Germinal center (tissue), 1 donor: ENCODE results near the gene INTS4.
"Not testable (repeated sequence)": the region's sequence is repeated elsewhere in the genome, so short reads cannot be mapped to it uniquely, and the experiment has no call there.

Source experiments
- DNase-seq: peaks from one replicate; pipeline ENCODE4 v3.0.0; 2012; ENCODE audit warnings: mixed read lengths, low spot score

Gene INTS4, protein sequence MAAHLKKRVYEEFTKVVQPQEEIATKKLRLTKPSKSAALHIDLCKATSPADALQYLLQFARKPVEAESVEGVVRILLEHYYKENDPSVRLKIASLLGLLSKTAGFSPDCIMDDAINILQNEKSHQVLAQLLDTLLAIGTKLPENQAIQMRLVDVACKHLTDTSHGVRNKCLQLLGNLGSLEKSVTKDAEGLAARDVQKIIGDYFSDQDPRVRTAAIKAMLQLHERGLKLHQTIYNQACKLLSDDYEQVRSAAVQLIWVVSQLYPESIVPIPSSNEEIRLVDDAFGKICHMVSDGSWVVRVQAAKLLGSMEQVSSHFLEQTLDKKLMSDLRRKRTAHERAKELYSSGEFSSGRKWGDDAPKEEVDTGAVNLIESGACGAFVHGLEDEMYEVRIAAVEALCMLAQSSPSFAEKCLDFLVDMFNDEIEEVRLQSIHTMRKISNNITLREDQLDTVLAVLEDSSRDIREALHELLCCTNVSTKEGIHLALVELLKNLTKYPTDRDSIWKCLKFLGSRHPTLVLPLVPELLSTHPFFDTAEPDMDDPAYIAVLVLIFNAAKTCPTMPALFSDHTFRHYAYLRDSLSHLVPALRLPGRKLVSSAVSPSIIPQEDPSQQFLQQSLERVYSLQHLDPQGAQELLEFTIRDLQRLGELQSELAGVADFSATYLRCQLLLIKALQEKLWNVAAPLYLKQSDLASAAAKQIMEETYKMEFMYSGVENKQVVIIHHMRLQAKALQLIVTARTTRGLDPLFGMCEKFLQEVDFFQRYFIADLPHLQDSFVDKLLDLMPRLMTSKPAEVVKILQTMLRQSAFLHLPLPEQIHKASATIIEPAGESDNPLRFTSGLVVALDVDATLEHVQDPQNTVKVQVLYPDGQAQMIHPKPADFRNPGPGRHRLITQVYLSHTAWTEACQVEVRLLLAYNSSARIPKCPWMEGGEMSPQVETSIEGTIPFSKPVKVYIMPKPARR

DNA sequence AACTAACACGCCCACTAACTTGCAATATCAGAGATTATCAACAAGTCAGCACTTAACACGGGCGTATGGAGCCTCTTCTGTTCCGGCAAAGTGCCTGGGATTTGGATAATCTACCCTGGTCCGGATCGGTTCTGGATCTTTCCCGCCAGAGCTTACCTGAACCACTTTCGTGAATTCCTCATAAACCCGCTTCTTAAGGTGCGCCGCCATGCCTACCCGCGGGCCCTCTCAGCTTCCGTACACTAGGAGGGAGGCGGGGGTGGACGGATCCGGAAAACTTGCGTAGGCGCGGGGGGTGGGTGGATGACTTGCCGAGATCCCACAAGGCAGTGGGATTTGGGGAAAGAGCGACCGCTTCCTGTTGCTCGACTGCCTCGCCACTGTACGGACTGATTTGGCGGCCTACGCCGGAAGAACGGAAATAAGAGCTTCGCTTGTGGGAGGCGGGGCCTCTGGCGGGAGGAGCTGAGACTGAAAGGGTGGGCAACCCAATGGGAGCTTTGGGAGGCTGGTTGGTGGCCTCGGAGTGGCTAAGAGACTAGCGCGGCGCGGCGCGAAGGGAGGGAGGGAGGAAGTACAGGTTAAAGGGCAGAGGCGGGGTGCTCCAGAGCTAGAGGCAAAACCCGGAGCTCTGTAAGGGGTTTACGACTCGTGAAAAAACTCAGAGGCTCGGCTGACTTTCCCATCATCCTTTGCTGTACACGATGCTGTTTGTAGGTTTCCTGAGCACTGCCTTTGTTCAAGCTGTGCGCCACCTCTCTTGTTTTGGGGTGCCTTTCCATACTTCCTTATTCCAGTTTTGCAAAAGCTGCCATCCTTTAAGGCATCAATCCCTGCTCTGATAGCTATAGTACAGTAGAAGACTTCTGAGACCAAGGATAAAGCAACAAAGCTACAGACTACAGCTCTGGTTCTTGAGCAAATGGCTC is at the start of gene INTS4:
Gene INTS4, minus strand, starts transcription at position 235 of the 929 bp plus-strand sequence. Its CDS starts 25 bp downstream, at position 210.
- peak; percentile 96 for DNase-seq

DNA sequence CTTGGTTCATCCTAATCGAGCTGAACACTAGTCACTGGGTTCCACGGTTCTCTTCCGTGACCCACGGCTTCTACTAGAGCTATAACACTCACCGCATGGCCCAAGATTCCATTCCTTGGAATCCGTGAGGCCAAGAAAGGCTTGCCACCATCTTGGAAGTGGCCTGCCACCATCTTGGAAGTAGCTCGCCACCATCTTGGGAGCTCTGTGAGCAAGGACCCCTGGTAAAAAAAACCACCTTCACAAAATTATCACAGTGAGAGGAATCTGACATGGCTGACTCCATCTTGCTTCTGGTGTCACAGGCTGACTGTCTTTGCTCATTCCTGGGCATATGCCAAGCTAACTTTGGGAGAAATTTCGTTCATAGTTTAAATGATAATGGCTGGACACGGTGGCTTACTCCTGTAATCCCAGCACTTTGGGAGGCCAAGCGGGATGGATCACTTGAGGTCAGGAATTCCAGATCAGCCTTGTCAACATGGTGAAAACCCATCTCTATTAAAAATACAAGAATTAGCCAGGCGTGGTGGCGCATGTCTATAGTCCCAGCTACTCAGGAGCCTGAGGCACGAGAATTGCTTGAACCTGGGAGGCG is 47.5 kb upstream of the INTS4 start:
- DNase-seq = no peak

DNA sequence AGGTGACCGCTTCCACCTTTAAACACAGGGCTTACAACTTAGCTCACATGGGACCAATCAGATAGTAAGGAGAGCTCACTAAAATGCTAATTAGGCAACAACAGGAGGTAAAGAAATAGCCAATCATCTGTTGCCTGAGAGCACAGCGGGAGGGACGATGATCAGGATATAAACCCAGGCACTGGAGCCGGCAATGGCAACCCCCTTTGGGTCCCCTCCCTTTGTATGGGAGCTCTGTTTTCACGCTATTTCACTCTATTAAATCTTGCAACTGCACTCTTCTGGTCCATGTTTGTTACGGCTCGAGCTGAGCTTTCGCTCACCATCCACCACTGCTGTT is 46.9 kb upstream of the INTS4 start:
- DNase-seq = not testable (repeated sequence)

DNA sequence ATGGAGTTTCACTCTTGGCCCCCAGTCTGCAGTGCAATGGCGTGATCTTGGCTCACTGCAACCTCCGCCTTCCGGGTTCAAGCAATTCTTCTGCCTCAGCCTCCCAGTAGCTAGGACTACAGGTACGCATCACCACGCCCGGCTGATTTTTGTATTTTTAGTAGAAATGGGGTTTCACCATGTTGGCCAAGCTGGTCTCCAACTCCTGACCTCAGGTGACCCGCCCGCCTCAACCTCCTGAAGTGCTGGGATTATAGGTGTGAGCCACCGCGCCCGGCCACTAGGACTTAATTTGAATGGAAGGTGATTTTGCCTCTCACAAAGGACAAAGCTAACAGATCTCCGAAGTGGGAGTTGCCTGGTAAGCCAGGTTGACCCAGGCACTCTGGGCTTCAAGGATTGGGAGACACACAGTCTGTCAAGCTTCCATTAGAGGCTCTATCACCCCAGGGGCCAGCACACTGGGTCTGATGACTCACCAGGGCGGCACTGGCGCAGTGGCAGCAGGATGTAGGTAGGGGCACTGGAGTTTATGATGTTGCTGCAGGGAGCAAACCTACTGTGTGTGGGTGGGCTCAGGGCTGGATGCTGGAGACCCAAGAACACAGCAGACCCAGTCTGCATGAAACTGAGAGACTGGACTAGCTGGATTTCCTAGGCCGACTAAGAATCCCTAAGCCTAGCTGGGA is 46.4 kb upstream of the INTS4 start:
- no peak for DNase-seq

DNA sequence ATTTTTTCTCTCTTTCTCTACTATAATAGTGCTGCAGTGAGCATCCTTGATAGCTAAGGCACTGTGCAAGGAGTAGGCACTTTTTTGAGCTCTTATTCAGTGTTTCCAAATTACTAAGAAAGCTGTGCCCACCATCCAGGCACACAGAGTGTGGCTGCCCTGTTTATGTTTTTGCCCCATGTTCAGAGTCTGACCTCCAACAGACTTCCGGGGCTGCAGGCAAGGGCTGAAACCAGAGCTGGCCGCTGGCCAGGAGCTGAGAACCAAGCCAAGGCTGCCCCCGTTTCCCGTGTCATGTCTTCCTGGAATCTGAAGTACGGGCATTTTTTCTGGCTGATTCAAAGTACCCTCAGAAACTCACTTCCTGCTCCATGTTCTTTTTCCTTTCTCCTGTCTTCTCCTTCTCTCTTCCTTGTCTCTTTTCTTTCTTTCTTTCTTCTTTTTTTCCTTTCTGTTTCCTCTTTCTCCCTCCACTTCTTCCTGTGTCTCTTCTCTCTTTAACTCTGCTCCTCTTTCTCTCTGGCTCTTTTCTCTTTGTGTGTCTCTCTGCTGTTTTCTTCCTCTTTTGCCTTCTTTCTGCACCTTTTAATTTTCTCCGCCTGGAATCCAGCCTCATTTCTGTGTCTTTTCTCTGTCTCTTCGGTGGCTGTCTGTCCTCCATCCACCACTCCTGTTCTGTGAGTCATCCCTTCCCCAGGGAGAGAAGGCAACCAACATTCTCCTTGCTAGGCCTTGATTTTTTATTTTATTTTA is 45.6 kb upstream of the INTS4 start:
- no peak for DNase-seq

DNA sequence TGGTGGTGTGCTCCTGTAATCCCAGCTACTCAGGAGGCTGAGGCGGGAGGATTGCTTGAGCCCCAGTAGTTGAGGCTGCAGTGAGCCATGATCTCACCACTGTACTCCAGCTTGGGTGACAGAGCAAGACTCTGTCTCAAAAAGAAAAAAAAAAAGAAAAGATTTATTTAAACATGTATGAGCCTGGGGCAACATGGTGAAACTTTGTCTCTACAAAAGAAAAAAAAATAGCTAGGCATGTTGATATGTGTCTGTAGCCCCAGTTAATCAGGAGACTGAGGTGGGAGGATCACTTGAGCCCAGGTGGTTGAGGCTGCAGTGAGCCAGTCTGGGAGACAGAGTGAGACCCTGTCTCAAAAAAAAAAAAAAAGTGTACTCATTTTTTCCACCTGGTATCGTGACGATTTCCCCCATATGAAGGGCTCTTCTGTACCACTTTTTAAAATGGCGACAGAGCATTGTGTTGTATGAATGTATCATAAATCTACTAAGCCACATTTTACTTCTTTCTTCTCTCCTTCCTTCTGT is 45.0 kb upstream of the INTS4 start:
- no peak for DNase-seq

DNA sequence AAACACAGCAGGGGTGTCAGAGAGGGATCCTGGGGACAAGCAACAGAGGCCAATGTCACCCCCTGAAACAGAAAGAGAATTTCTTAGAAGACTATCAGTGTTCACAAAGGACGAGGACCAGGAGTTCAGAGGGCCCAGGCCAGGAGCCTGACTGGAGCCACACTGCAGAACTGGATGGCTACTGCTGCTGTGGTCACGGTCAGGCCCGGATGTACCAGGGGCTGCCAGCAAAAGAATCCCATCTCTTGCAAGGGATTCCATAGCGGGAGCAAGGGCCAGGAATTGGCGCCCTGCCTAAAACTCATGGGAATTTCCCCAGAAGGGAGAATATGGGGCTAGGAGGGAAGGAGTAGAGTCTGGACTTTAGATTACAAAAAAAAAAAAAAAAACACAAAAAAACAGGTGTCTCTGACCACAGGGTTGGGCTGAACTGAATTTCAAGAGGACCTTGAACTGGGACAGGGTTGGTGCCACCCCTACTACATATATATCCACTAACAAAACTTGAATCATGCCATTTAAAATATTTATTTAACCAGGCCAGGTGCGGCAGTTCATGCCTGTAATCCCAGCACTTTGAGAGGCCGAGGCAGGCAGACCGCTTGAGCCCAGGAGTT is 44.3 kb upstream of the INTS4 start:
- no peak for DNase-seq

DNA sequence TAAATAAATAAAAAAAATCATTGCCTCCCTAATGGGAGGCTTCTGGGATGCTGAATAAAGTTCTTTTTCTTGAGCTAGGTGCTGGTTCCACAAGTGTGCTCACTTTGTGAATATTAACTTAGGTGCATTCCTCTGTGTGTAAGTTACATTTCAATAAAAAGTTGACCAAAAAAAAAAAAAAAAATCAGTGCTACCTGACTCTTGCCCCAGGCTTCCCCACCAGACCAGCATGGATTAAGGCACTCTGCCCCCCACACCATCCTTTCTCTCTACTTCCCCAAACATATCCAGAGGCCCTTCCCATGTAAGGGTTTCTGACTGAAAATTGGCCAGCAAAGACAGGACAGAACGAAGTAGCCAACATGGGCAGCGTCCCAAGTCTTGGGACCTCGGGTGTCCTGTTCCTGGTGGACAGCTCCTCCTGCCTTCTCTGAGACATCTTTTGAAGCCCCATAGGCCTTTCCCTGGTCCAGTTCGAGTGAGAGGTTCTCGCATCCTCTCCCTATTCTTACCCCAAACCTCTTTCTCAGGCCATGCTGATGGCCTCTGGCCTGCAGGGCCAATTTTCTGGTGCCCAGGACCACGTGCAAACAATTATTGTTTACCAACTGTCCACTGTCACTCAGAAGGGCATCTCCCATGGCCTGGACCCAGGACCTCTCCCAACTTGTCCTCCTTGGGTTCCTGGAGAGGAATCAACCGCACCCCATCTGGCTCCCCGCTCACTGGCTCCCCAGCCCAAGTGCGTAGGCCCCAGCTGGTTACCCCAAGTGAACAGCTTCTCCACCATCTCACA is 43.6 kb upstream of the INTS4 start:
- DNase-seq = no peak

DNA sequence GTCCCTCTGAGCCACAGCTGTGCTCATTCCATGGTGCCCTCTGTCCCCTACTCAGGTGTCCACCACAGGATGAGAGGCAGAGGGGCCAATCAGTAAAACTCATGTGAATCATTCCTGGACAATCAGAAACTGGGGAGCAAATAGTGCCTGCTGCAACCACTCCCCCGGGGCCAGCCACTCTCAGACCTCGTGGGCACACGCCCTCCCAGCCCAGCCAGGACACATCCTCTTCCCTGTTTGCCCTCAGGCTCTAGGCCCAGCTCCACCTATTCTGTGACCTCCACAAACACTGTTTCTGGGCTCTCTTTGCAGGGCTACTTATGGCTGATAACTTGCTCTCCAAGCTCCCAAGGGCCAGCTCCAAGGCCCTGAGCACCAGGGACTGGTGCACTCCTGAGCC is 42.6 kb upstream of the INTS4 start:
- no peak for DNase-seq

DNA sequence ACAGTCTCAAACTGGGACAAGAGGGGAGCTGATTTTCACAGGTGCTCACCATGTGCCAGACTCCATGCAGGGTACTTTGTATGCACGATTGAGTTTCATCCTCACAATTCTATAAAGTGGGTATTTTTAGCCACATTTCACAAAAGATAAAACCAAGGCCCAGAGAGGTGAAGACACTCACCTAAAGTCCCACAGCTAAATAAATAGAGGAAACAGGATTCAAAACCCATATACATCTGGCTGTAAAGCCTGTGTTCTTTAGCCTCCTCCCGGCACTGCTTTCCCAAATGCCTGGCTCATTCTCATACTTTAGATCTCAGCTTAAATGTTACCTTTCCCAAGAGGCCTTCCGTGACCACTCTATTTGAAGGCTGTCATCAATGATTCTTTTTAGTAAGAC is 41.8 kb upstream of the INTS4 start:
- no peak for DNase-seq

DNA sequence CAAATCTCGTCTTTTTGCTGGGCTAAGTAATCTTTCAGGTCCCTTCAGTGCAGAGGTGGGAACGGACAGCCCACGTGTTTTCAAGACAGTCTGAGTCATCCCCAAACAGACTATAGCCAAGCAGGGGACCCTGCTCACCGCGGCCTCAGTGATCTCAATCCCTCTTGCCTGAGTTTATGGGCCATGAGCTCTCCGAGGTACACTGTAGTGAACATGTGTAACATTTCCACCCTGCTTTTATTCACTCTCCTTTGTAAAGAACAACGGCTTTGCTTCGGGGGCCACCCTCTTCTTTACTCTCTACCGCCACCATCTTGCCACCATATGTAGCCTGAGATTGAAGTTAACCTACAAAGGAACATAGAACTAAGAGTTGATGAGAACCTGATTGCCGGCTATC is 40.2 kb upstream of the INTS4 start:
- DNase-seq = no peak

DNA sequence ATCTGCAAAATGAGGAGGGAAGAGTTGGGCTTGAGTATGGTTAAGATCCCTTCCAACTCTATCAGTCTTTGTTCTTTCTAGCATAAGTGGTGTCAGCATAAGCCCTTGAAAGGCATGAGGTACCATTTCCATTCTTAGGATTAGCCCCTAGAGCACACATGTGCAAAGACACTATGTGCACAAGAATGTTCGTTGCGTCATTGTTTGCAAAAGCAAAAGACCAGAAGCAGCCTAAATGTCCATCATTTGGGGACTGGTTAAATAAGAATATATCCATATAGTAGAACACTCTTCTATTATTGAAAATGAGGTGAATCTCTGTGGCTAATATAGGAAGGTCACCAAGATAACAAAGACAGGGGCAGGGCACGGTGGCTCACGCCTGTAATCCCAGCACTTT is 38.6 kb upstream of the INTS4 start:
- DNase-seq = no peak

DNA sequence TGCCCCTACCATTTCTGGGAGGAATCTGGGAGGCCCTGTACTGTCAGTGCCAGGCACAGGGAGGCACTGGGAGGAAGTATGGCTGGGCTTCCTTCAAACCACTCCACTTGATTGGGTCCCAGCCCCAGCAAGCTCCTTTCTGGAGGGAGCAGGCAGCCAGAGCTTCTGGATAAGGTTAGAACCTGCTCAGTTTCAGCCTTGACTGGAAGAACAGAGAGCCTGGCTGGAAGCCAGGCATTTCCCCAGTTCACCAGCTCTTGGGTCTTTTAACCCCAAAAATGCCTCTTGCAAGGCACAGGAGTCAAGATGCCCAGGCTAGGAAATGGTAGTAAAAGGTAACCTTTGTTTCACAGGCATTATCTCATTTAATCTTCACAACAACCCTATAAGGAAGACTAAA is 37.6 kb upstream of the INTS4 start:
- DNase-seq = no peak

DNA sequence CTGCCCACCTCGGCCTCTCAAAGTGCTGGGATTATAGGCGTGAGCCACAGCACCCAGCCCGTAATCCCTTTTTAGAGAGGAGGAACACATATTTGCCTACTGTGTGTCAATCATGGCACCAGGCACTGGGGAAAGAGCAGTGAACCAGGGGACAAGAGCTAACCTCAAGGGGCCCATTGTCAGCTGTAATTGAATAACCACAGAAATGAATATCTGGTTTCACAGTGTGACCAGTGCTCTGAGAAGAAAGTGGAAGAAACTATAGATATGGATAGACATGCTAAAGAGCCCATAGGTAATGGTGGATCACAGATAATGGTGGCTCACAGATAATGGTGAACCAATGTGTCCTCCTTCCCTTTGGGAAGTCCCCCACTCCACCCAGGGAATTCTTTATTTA is 37.2 kb upstream of the INTS4 start:
- no peak for DNase-seq

DNA sequence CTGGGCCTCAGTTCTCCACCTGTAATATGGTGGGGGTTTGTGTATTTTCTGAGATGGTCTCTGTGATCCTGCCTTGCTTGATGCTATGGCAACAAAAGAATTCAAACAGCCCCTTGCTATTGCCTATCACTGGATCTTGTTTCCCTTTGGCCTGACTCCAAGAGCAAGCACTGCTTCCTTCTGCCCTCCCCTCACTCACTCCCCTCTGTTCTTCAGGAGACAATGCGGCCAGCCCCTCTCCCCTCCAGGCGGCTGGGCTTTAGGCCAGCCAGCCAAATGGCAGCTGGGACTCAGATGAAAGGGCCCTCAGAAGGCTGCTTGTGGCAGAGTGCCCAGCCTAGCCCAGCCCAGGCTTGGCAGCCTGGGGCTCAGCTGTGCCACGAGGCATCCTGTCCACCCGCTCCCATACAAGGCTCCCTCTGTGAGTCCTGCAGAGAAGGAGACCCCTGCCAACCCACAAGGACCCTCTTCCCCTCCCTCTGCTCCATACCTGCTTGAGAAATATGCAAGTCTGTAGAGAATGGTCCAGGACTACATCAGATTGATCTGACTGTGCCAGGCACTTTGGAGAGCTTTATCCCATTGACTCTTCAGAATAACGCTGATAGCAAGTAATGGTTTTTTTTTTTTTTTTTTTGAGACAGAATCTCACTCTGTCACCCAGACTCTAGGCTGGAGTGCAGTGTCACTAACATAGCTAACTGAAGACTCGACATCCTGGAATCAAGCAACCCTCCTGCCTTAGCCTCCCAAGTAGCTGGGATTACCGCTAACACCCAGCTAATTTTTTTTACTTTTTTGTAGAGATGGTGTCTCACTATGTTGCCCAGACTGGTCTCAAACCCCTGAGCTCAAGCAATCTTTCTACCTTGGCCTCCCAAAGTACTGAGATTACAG is 36.2 kb upstream of the INTS4 start:
- no peak for DNase-seq

DNA sequence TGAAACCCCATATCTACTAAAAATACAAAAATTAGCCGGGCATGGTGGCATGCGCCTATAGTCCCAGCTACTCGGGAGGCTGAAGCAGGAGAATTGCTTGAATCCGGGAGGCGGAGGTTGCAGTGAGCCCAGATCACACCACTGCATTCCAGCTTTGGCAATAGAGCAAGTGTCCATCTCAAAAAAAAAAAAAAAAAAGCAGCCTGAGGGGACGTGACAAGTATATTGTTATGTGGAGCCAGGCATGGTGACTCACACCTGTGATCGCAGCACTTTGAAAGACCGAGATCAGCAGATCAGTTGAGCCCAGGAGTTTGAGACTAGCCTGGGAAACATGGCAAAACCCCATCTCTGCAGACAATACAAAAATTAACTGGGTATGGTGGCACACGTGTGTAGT is 34.0 kb upstream of the INTS4 start:
- DNase-seq = not testable (repeated sequence)

DNA sequence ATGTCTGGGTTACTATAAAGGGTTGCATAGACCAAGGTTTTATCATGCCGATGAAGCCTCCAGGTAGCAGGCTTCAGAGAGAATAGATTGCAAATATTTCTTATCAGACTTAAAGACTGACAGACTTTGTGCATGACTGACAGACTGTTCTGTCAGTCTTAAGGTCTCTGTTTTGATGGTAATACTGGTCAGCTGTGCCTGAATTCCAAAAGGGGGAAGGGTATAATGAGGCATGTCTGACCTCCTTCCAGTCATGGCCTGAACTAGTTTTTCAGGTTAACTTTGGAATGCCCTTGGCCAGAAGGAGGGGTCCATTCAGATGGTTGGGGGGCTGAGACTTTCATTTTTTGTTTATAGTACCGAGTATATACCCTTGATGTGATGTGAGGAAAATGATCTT is 33.3 kb upstream of the INTS4 start:
- DNase-seq = no peak

DNA sequence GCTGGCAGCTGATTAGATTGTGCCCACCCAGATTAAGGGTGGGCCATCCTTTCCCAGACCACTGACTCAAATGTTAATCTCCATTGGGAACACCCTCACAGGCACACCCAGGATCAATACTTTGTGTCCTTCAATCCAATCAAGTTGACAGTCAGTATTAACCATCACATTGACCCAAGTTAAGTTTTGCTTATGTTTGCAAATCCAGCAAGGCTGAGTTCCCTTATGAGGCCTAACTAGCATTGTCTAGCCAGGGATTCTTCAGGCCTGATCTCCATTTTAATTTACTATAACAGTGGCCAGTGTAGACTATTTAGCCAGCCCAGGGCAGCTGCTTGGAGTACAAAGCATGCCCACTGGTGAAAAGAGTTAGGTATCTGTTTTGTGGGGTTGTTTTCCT is 30.9 kb upstream of the INTS4 start:
- no peak for DNase-seq
